Omental fat pad (tissue), 4 donors: ENCODE measurements around the gene TAOK3. TPM values are rescaled to one million over a fixed set of nuclear protein-coding genes. Genes with fewer than 3 reads are reported as not detected.

ENCODE experiments used
- ATAC-seq: fragments of 150-250 bp; one replicate; pipeline ENCODE4 v1.9.1; 2016; ENCODE audit warnings: mild to moderate bottlenecking, moderate library complexity; ENCODE audit not compliant: low FRiP score
- DNase-seq: peaks from one replicate; pipeline ENCODE4 v3.0.0-alpha.2; 2019; ENCODE audit warnings: low spot score
- total RNA-seq, 4 donors: library from RNA; depleted of rRNA; stranded (reverse); fragments of >200 nt; gene quantifications; one replicate each; pipeline ENCODE4 v1.1.0, GENCODE V29; 2016
- TF ChIP-seq, protein P1 (sequence below), 3 donors: fragments of 450-650 bp; IDR thresholded peaks; one replicate each; pipeline ENCODE4 v1.5.1; 2016 to 2017; ENCODE audit warnings: antibody characterized with exemption in 3 of 3, mild to moderate bottlenecking in 3 of 3, moderate library complexity in 2 of 3

Gene TAOK3
- total RNA-seq, 4 donors from 2014 or later = 35.5 to 47.4 (median 40.7) TPM

- TF ChIP-seq, protein P1, sequence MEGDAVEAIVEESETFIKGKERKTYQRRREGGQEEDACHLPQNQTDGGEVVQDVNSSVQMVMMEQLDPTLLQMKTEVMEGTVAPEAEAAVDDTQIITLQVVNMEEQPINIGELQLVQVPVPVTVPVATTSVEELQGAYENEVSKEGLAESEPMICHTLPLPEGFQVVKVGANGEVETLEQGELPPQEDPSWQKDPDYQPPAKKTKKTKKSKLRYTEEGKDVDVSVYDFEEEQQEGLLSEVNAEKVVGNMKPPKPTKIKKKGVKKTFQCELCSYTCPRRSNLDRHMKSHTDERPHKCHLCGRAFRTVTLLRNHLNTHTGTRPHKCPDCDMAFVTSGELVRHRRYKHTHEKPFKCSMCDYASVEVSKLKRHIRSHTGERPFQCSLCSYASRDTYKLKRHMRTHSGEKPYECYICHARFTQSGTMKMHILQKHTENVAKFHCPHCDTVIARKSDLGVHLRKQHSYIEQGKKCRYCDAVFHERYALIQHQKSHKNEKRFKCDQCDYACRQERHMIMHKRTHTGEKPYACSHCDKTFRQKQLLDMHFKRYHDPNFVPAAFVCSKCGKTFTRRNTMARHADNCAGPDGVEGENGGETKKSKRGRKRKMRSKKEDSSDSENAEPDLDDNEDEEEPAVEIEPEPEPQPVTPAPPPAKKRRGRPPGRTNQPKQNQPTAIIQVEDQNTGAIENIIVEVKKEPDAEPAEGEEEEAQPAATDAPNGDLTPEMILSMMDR (IDR thresholded peaks at IDR 0.05) = no peak
- no peak for DNase-seq
- peak; percentile 55 for ATAC-seq
These were observed 182.4 kb downstream of the TAOK3 start for GRCh38 chr12:118190266-118190665.

DNA sequence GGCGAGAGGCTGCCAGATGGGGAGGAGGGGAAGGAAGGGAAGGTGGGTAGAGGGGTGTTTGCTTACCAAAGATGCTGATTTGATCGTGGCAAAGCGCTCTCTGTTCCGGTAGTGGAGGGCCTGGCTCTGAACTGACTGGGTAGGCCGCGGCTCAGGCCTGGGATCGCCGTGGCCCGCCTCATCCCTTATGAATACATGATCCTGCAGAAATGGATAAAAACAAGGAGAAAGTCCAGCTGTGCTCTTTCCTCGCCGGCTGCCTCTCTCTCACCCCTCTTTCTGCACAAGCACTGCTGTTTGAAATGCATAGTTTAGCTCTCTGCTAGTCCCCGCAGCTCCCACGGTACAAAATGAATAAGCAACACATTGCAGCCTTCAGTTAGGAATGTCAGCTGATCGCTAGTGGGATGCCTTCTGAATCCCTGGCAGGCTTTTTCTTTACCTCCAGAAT lies 182.9 kb downstream of the TAOK3 start:
- DNase-seq = no peak
- TF ChIP-seq, protein P1 (IDR thresholded peaks at IDR 0.05) = no peak
- peak; percentile 45 for ATAC-seq

- no peak for DNase-seq
- TF ChIP-seq, protein P1 (IDR thresholded peaks at IDR 0.05) = no peak
- ATAC-seq = peak; percentile 84
These were observed 183.9 kb downstream of the TAOK3 start for GRCh38 chr12:118188690-118189371.

DNA sequence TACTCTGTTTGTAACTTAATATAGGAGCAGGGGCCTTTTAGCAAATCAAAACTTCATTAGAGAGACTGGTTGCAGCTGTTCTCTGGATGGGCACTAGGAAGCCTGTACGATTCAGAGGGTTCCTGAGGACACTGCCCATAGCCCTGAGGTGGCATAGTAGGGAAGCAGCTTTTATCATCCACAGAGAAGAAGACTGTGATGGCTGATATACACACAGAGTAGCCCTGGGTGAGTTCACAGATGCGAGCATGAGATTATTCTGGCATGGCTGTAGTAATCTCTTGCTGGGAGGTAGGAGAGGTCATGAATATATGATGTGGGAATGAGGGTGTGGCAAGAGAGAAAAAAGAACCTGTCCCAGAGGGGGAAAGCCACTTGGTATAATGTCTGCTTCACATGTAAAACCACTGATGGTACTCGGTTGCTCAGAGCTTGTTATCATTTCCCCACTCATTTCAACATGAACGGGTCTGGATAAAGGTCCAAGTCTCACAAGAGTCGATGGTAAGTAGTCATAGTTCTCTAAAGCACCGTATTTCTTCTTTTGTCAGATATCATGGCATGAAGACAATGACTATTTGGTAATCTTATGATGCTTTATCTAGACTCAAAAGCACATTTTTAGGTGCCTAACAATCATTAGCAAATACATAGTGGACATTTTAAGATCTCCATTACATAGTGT lies 184.8 kb downstream of the TAOK3 start:
- TF ChIP-seq, protein P1 (IDR thresholded peaks at IDR 0.05) = no peak
- ATAC-seq = peak; percentile 24
- no peak for DNase-seq

DNA sequence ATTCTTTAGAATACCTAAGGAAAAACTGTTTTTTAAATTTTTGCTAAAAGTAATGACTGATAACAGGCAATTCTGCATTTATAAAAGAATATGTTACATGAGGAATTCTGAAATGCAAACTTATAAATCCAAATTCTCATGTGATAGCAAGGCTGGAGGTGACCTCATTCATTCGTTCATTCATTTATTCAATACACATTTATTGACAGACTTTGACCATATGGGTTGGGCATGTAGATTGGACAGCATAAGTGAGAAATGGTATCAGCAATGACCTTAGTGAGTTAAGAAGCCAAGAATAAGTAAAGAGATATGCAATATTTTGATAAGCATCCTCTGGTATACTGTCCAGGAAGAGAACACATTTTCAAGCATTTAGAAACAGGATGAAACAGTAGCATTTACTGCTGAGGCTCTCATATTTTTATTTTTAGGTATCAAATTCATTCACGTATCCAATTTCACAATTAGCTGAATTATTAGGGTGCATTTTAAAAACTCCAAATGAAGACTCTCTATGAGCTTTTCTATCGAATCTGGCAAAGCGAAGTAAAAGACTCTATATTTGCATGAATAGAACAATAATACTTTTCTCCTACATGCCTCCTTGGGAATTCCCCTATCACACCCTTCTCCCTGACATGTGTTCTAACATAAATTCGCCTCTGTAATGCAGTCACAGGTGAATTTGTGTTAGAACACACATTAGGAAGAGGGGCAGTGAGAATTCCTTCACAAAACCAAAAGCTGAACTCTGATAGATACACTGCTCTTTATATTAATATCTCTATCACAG lies 186.9 kb downstream of the TAOK3 start:
- TF ChIP-seq, protein P1 (IDR thresholded peaks at IDR 0.05) = no peak
- DNase-seq (no peak), ATAC-seq (no peak)

DNA sequence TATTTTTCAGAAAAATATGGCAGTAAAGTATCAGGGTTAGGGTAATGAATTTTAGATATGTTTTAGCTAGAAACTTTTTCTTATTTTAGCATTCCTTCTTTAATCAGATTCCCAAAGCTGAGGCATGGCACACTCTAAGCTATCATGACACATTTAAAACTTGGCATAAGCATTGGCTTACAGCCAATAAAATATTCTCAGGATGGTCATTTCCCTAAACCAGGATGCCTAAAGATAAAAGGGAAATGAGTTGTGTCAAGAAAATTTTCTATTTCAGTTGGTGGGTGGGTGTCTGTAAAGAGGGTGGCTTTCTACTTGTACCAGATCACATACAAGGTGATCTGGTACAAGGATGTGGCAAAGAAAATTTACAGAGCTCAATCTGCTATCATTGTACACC lies 189.0 kb downstream of the TAOK3 start:
- no peak for DNase-seq
- no peak for ATAC-seq
- TF ChIP-seq, protein P1 (IDR thresholded peaks at IDR 0.05) = no peak
